Mucosa of rectum (tissue), 2 donors: ENCODE results near the gene ZNF547.
A peak's percentile ranks its signal among the peaks of the same experiment; 100 is the strongest.

ENCODE experiments used
- H3K27ac ChIP-seq, 2 donors: one replicate each; pipeline ENCODE4 v1.7.0; 2013; ENCODE audit warnings: inconsistent platforms in 2 of 2, low read depth in 2 of 2, low read length in 2 of 2
- H3K27me3 ChIP-seq, 2 donors: one replicate each; pipeline ENCODE4 v1.7.0; 2013; ENCODE audit warnings: low read length in 2 of 2; ENCODE audit not compliant: control insufficient read depth in 2 of 2, insufficient read depth in 2 of 2
- H3K36me3 ChIP-seq, 2 donors: one replicate each; pipeline ENCODE4 v1.7.0; 2013; ENCODE audit warnings: low read length in 2 of 2; ENCODE audit not compliant: control insufficient read depth in 2 of 2, insufficient read depth in 2 of 2
- H3K4me1 ChIP-seq, 2 donors: one replicate each; pipeline ENCODE4 v1.7.0; 2013; ENCODE audit warnings: low read length in 2 of 2, mild to moderate bottlenecking in 1 of 2; ENCODE audit not compliant: control insufficient read depth in 2 of 2, insufficient read depth in 2 of 2
- H3K4me3 ChIP-seq, 2 donors: one replicate each; pipeline ENCODE4 v1.7.0; 2013; ENCODE audit warnings: low read length in 2 of 2
- H3K9ac ChIP-seq, 2 donors: one replicate each; pipeline ENCODE4 v1.7.0; 2013; ENCODE audit warnings: low read length in 2 of 2, low read depth in 1 of 2, mild to moderate bottlenecking in 1 of 2
- H3K9me3 ChIP-seq, 2 donors: one replicate each; pipeline ENCODE4 v1.7.0; 2013; ENCODE audit warnings: low read length in 2 of 2; ENCODE audit not compliant: control insufficient read depth in 2 of 2
- donor health status: healthy.
- donor health status: Normal muscosa, but diverticular disease.

The ZNF547 gene

DNA sequence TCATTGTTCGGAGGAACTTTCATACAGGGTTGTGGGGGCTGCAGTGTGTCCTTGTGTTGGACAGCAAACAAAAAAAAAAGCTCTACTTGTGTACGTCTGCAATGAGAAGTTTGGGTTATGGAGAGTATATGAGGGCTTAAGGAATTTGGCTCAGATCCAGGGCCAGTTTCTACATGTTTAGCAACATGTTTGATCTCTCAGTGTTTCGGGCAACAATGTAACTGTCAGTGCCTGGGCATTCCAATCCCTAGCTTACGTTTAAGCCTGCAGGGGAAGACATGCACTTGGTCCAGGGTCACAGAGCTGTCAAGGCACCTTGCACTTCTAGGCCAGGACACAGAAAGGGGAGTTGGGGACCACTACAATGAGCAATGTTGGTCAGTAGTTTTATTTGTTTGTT, 29.2 kb upstream of the ZNF547 start:
- Histone ChIP-seq H3K9me3 (peaks cover 0 to under 1% of the 10 kb centered on the region in 2 donors), H3K27ac (no peak overlapping the region), H3K4me1 (no peaks in the 10 kb centered on the region), H3K9ac (no peak overlapping the region), H3K36me3 (peaks cover 1 to 2% of the 10 kb centered on the region in 2 donors), H3K27me3 (no peaks in the 10 kb centered on the region), H3K4me3 (no peak overlapping the region)

DNA sequence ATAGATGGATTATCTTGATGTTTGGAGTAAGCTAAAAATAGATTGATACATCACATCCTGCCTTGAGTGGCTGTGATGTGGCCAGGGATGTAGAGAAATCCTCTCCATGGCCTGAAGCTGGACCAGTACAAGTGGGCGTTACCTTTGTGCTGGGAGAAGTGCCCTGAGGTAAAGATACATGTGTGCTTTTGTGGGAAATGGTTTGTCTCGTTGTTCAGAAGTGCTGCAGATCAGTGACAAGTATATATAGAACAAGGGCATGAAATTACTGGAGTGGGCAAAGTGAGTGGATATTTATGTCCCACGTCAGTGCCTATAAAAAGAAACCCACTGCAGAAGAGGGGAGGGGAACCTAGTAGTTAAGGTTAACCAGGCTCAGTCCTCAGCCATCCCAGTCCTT, 24.5 kb upstream of the ZNF547 start:
- H3K27me3 ChIP-seq: no peaks in the 10 kb centered on the region
- H3K4me1 ChIP-seq: no peaks in the 10 kb centered on the region
- H3K4me3 ChIP-seq: no peak overlapping the region
- no peak overlapping the region for H3K9ac ChIP-seq
- H3K27ac ChIP-seq: no peak overlapping the region
- no peaks in the 10 kb centered on the region for H3K9me3 ChIP-seq
- no peaks in the 10 kb centered on the region for H3K36me3 ChIP-seq

DNA sequence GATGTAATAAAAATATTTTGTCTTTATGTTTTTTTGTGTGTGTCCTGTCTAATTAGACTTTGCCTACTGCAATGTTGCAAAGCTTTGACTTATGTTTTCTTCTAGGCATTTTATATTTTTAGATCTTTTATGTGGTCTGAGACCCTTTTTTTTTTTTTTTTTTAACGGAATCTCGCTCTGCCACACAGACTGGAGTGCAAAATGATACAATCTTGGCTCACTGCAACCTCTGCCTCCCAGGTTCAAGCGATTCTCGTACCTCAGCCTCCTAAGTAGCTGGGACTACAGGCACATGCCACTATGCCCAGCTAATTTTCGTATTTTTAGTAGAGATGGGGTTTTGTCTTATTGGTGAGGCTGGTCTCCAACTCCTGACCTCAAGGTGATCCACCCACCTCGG, 20.8 kb upstream of the ZNF547 start:
- Histone ChIP-seq H3K9ac (no peak overlapping the region), H3K27ac (no peak overlapping the region), H3K4me1 (no peaks in the 10 kb centered on the region), H3K27me3 (no peaks in the 10 kb centered on the region), H3K36me3 (no peaks in the 10 kb centered on the region), H3K4me3 (no peak overlapping the region), H3K9me3 (no peaks in the 10 kb centered on the region)

DNA sequence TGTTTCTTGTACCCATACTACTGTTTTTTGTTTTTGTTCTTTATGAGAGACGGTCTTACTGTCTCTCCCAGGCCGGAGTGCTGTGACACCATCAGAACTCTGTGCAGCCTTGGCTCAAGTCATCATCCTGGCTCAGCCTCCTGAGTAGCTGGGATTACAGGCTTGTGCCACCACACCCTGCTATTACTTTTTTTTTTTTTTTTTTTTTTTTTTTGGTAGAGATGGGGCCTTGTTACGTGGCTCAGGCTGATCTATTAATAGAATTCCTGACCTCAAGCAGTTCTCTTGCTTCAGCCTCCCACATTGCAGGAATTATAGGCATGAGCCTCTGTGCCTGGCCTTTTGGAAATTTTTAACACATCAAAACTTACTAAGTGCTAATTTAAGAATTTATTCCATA, 15.2 kb upstream of the ZNF547 start:
- H3K9ac ChIP-seq: no peak overlapping the region
- H3K27ac ChIP-seq: no peak overlapping the region
- no peaks in the 10 kb centered on the region for H3K27me3 ChIP-seq
- H3K36me3 ChIP-seq: peaks cover 0 to 2% of the 10 kb centered on the region in 2 donors
- H3K4me1 ChIP-seq: peaks cover 8 to 9% of the 10 kb centered on the region in 2 donors
- no peak overlapping the region for H3K4me3 ChIP-seq
- H3K9me3 ChIP-seq: peaks cover 0 to 3% of the 10 kb centered on the region in 2 donors

DNA sequence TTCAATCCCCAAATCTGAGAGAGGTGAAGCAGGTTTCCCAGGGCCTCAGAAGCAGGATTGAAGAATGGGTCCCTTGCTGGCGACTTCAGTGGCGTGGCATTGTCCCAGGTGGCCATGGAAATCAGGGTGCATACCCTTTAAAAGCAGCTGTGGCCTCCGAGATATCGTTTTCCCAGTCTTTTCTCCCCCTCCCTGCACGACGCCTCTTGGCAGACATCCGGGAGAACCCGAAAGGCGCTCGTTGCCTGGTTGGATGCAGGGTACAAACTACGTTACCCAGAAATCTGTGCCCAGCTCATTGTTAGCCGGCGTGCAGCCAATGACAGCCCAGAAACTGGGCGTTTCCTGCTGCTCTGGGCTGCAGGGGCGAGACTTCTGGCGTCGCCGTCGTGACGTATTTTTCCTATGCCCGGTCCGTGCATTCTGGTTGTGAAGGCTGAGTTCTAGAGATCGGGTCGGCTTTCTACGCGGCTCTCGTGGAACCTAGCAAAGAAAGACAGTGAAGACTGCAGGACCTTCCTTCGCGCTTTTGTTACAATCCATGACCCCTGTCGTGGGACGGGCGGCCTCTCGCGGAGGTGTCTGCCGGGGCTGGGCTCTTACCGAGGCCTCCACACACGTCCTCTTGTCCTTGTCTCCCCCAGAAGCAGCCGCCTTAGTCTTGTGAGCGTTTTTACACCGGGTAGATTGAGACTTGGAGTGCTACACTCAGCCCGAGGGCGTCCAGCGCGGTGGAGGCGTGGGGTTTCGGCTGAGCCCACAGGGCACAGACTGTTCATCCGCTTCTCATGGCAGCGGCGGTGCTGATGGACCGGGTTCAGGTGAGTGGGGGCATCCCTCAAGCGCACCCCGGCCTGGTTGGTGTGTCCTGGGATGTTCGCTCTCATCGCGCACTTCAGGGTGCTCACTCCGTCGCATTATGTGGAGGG, 12.2 kb upstream of the ZNF547 start, which contains the start of gene ZNF304:
Gene ZNF304 (plus strand): TSS at position 395 of the 929 bp plus-strand sequence. CDS start 394 bp downstream, at position 789.
- Histone ChIP-seq H3K27me3 (no peaks in the 10 kb centered on the region), H3K4me1 (peaks cover 8 to 9% of the 10 kb centered on the region in 2 donors), H3K9ac (peak within 1 kb of the TSS; percentile 84 to 90), H3K36me3 (peaks cover 22 to 27% of the 10 kb centered on the region in 2 donors), H3K9me3 (peaks cover 11 to 15% of the 10 kb centered on the region in 2 donors), H3K27ac (peak within 1 kb of the TSS; percentile 59 to 73), H3K4me3 (peak within 1 kb of the TSS; percentile 89 to 98)

DNA sequence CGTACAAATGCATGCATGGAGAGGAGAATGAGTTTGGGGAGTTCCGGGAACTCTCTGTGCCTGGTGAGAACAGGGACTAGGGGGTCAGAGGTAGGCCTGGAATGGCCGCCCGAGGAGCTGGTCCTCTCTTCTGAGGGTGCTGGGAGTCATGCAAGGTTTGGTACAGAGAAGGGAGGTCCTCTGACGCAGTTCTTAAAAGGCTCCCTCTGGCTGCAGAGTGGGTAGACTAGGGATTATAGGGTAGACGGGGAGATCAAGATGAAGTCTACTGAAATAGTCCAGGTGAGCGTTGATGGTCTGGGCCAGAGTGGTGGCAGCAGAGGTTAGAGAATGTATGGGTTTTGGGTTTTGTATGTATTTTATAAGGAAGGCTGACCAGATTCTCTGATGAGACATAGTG, 11.5 kb upstream of the ZNF547 start:
- Histone ChIP-seq H3K27ac (no peak overlapping the region), H3K4me1 (peaks cover 8 to 9% of the 10 kb centered on the region in 2 donors)

DNA sequence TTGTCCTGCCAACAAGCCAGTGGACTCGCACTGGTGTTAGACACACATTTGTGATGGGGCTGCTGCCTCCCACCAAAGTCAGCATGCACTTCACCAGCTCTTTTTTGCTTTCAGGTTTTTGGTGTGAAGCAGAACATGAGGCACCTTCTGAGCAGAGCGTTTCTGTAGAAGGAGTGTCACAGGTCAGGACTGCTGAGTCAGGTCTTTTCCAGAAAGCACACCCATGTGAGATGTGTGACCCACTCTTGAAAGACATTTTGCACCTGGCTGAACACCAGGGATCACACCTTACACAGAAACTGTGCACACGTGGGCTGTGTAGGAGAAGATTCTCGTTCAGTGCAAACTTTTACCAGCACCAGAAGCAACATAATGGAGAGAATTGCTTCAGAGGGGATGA, 7.4 kb upstream of the ZNF547 start:
- Histone ChIP-seq H3K36me3 (peaks cover 40 to 52% of the 10 kb centered on the region in 2 donors), H3K9ac (no peak overlapping the region), H3K27me3 (no peaks in the 10 kb centered on the region), H3K4me3 (no peak overlapping the region), H3K27ac (no peak overlapping the region), H3K4me1 (peaks cover 8 to 9% of the 10 kb centered on the region in 2 donors), H3K9me3 (peaks cover 33 to 36% of the 10 kb centered on the region in 2 donors)

More for the DNA sequence above, 11.5 kb upstream of the ZNF547 start:
- Histone ChIP-seq H3K9ac (peak overlapping the region; percentile 84 to 90), H3K36me3 (peaks cover 29 to 34% of the 10 kb centered on the region in 2 donors), H3K9me3 (peaks cover 14 to 22% of the 10 kb centered on the region in 2 donors), H3K4me3 (peak overlapping the region; percentile 89 to 98), H3K27me3 (no peaks in the 10 kb centered on the region)

DNA sequence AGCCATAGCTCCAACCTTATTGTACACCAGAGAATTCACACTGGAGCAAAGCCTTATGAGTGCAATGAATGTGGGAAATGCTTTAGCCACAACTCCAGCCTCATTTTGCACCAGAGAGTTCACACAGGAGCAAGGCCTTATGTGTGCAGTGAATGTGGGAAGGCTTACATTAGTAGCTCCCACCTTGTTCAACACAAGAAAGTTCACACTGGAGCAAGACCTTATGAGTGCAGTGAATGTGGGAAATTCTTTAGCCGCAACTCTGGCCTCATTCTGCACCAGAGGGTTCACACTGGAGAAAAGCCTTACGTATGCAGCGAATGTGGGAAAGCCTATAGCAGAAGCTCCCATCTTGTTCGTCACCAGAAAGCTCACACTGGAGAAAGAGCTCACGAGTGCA, 5.9 kb upstream of the ZNF547 start:
- Histone ChIP-seq H3K4me3 (no peak overlapping the region), H3K36me3 (peaks cover 40 to 52% of the 10 kb centered on the region in 2 donors), H3K27me3 (no peaks in the 10 kb centered on the region), H3K4me1 (no peaks in the 10 kb centered on the region), H3K9ac (no peak overlapping the region), H3K9me3 (peaks cover 34 to 36% of the 10 kb centered on the region in 2 donors), H3K27ac (no peak overlapping the region)

DNA sequence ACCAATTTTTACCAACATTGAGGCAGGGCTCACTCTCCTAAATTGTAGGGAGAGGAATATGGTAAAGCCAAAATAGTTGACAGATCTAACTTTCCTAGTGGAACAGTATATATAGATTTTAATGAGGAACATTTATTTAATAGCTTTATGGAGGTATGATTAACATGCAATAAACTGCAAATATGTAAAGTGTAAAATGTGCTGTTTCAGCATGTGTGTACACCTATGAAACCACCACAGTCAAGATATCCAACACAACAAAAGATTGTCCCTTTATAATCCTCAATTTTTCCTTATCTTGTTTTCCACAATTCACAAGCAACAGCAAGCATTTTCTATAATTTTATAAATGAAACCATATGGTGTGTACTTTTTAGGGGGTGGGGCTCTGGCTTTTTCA, 4.1 kb upstream of the ZNF547 start:
- no peaks in the 10 kb centered on the region for H3K27me3 ChIP-seq
- H3K27ac ChIP-seq: no peak overlapping the region
- H3K4me3 ChIP-seq: no peak overlapping the region
- H3K9me3 ChIP-seq: peaks cover 30 to 31% of the 10 kb centered on the region in 2 donors
- H3K9ac ChIP-seq: no peak overlapping the region
- H3K36me3 ChIP-seq: peaks cover 36 to 42% of the 10 kb centered on the region in 2 donors
- H3K4me1 ChIP-seq: peaks cover 5% of the 10 kb centered on the region in 2 donors

DNA sequence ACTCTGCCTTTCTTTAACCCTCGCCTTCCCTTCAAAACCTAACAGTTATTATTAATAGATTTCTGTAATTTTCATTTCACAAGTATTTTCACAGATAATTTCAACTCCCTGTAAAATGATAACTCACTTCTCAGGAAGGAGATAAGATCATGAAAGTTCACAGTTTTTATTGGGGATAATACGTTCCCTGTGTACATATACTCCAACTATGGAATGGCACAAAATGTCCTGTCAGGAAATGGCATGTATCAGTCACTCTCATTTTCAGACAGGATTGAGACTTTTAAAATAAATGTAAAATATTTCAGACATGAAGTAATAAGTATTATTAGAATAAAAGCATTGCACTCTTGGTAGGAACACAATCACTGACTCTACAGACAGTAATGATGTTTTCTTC, 932 bp upstream of the ZNF547 start:
- peak overlapping the region in 1 of 2 donors; percentile 90 for H3K27ac ChIP-seq

More for the DNA sequence above, 932 bp upstream of the ZNF547 start:
- Histone ChIP-seq H3K4me1 (peaks cover 5% of the 10 kb centered on the region in 2 donors), H3K36me3 (peaks cover 6 to 12% of the 10 kb centered on the region in 2 donors), H3K9me3 (peaks cover 11 to 15% of the 10 kb centered on the region in 2 donors), H3K27me3 (no peaks in the 10 kb centered on the region), H3K9ac (no peak overlapping the region), H3K4me3 (peak overlapping the region; percentile 87 to 90)
